Measurements from ENCODE around the gene SFXN4. TPM values are rescaled to one million over a fixed set of nuclear protein-coding genes. Genes with fewer than 3 reads are reported as not detected.
A peak's percentile ranks its signal among the peaks of the same experiment; 100 is the strongest.

Gene SFXN4
- total and polyA plus RNA-seq, 9 of the 15 experiments (the other 6 are each of a cell fraction or from before 2014, with no cell fraction given): 40.1 to 97.8 (median 54.5) TPM

DNA sequence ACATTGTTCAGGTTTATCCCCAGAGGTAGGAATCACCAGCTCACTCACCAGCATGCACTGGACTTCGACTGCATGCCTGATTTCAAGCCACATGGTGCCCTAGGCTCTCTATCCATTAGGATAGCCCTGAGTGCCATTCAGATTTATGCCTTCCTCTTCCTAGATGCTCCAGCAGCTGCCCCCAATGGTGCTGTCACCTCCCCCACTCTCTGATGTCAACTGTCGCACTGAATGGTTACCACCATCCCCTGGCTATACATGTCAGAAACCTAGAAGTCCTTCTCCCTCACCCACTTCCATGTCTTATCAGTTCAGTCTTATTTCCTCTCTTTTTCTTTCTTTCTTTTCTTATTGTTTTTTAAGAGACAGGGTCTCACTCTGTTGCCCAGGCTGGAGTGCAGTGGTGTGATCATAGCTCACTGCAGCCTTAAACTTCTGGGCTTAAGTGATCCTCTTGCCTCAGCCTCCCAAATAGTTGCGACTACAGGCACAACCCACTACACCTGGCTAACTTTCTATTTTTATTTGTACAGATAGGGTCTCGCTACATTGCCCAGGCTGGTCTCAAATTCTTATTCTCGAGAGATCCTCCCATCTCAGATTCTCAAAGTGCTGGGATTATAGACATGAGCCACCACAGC, 2.9 kb downstream of the SFXN4 start (continued):
- TF ChIP-seq HNRNPUL1 (IDR thresholded peaks at IDR 0.05; ENCODE audit: low read length) (no peak), KDM1A (IDR thresholded peaks at IDR 0.05) (peak in 1 of 2 experiments; percentile 21; a peak in 1 of 4 replicates), ZNF699 (CRISPR knock-in tag; IDR thresholded peaks at IDR 0.05; ENCODE audit: insufficient replicate concordance) (no peak)

DNA sequence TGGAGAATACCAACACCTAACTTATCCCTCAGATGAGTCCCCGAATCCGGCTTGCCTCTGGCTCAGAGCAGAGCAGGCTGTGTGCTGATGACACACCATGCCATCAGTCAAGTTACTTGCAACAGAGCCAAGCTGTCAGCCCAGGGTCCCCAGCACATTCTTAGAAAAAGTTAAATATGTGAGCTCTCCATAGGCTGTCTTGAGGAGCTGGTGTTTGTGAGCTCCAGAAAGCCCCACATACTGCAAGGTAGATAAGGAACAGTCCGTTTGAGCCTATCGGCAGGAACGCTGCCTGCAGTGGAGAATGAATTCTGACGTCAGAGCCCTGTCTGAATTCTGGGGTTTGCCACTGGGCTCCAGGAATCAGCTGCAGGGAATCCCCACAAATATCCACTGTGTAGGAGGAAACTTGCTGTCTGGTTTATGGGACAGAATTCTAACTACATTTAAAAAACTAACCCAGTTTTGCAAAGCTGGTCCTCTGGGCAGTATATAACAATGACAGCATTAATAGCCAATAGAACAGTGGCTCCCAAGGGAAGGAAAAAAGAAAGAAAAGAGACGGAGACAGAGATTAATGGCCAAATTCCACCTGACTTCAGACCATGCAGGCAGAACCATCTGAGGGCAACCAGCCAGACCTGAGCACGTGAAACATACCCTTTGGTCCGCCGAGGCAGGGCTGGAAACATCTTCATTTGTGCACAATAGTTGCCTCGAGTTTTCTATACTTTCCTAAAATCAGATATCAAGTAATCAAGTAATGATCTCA, 3.6 kb downstream of the SFXN4 start:
- Histone ChIP-seq H3K9ac (ENCODE audit: insufficient read depth in 1 of 2, low read depth in 2 of 2, low read length in 2 of 2) (peak overlapping the region; percentile 46 to 75; a peak in 3 of 4 replicates), H2AFZ (ENCODE audit: low read depth, low read length) (no peak overlapping the region), H3K36me3 (ENCODE audit: control insufficient read depth, insufficient read depth, low read length) (peaks cover 51% of the 10 kb centered on the region), H3K79me2 (ENCODE audit: control insufficient read depth, insufficient read depth, low read length) (peaks cover 40% of the 10 kb centered on the region), H3K9me1 (ENCODE audit: control insufficient read depth, insufficient read depth, low read length) (no peaks in the 10 kb centered on the region), H3K27me3 (ENCODE audit: control insufficient read depth in 2 of 2, insufficient read depth in 2 of 2, low read length in 2 of 2) (no peaks in the 10 kb centered on the region), H3K4me2 (ENCODE audit: insufficient read depth, low read length) (peak overlapping the region; percentile 71), H3K27ac (ENCODE audit: extremely low read depth, low read depth, low read length) (peak overlapping the region; percentile 66), H3K4me1 (replicated peaks in 1 of 2; ENCODE audit: control insufficient read depth in 2 of 2, insufficient read depth in 2 of 2, low read length in 2 of 2) (peaks cover 26 to 43% of the 10 kb centered on the region in 2 experiments), H4K20me1 (replicated peaks; ENCODE audit: control insufficient read depth, insufficient read depth, low read length) (no peaks in the 10 kb centered on the region), H3K4me3 (no peak overlapping the region; the same call in 1 of the 2 replicates), H3K9me3 (replicated peaks; ENCODE audit: control insufficient read depth, insufficient read depth, low read depth, low read length) (no peaks in the 10 kb centered on the region)
- POLR2A ChIA-PET: interaction anchor here (0.9 to 1.5 kb wide), 8 partner anchors 9 to 130 kb away, joined by 3 to 6 read pairs (median 4); partner anchors contain the start of gene DENND10
- DNase-seq (ENCODE audit: extremely low read depth in 1 of 4, low spot score in 3 of 4) (peak; percentile 54 to 85 (median 62)), FAIRE-seq (peak; percentile 91), ATAC-seq (peak; percentile 76)
- intact Hi-C loops (cut with micrococcal nuclease): no loop called here
- BruUV-seq (replicated peaks): no TSS peak
- CTCF ChIA-PET (ENCODE audit: low intra/inter-chr PET ratio): interaction anchor here (0.6 kb wide), 1 partner anchor 57 kb away, joined by 3 read pairs; no protein-coding TSS in a partner anchor
- 2% methylated on average over 11 of the region's 11 CpGs for WGBS (ENCODE audit: insufficient coverage, low coverage, missing lambda C conversion rate)
- in situ Hi-C loops (cut with MboI): no loop called here
- TF ChIP-seq CXXC5 (CRISPR knock-in tag; IDR thresholded peaks at IDR 0.05): peak; percentile 39; the same call in 1 of the 2 replicates
- peak; percentile 67 for TF ChIP-seq CREB1 (IDR thresholded peaks at IDR 0.05)
- peak; percentile 66 for TF ChIP-seq CREB1 (CRISPR knock-in tag; IDR thresholded peaks at IDR 0.05)
- TF ChIP-seq ELF1 (tag; IDR thresholded peaks at IDR 0.05): 0 out of 2 replicates have a peak, but pooled peaks have one; percentile 28
- TF ChIP-seq, protein P1, sequence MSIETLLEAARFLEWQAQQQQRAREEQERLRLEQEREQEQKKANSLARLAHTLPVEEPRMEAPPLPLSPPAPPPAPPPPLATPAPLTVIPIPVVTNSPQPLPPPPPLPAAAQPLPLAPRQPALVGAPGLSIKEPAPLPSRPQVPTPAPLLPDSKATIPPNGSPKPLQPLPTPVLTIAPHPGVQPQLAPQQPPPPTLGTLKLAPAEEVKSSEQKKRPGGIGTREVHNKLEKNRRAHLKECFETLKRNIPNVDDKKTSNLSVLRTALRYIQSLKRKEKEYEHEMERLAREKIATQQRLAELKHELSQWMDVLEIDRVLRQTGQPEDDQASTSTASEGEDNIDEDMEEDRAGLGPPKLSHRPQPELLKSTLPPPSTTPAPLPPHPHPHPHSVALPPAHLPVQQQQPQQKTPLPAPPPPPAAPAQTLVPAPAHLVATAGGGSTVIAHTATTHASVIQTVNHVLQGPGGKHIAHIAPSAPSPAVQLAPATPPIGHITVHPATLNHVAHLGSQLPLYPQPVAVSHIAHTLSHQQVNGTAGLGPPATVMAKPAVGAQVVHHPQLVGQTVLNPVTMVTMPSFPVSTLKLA (conservative IDR thresholded peaks at IDR 0.05): peak in 1 of 2 experiments; percentile 52; a peak in 2 of 4 replicates
- TF ChIP-seq SPI1 (IDR thresholded peaks at IDR 0.05; ENCODE audit: borderline replicate concordance, low read depth, low read length): 0 out of 2 replicates have a peak, but pooled peaks have one; percentile 46
- TF ChIP-seq ZNF79 (CRISPR knock-in tag; IDR thresholded peaks at IDR 0.05; ENCODE audit: low read depth): no peak
- TF ChIP-seq PBX2 (CRISPR knock-in tag; IDR thresholded peaks at IDR 0.05; ENCODE audit: low read depth): no peak
- peak; percentile 87 for TF ChIP-seq PBX2 (tag; conservative IDR thresholded peaks at IDR 0.05; ENCODE audit: low read depth)
- TF ChIP-seq DLX4 (CRISPR knock-in tag; IDR thresholded peaks at IDR 0.05): no peak
